ENCODE results near the gene BABAM2.

GRCh38 chr2:28375236-28375635 lies 484.7 kb downstream of the BABAM2 start:
- no peak for TF ChIP-seq POLR2A (IDR thresholded peaks at IDR 0.05)
- TF ChIP-seq, protein P1, sequence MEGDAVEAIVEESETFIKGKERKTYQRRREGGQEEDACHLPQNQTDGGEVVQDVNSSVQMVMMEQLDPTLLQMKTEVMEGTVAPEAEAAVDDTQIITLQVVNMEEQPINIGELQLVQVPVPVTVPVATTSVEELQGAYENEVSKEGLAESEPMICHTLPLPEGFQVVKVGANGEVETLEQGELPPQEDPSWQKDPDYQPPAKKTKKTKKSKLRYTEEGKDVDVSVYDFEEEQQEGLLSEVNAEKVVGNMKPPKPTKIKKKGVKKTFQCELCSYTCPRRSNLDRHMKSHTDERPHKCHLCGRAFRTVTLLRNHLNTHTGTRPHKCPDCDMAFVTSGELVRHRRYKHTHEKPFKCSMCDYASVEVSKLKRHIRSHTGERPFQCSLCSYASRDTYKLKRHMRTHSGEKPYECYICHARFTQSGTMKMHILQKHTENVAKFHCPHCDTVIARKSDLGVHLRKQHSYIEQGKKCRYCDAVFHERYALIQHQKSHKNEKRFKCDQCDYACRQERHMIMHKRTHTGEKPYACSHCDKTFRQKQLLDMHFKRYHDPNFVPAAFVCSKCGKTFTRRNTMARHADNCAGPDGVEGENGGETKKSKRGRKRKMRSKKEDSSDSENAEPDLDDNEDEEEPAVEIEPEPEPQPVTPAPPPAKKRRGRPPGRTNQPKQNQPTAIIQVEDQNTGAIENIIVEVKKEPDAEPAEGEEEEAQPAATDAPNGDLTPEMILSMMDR (IDR thresholded peaks at IDR 0.05 in 4 of 5, conservative IDR thresholded peaks at IDR 0.05 in 1 of 5) = no peak

Data from gastrocnemius medialis (tissue), 4 donors.